Natural killer cell (primary cell): ENCODE results near the gene DDA1. TPM values are rescaled to one million over a fixed set of nuclear protein-coding genes. Genes with fewer than 3 reads are reported as not detected.

Experiments used
- ATAC-seq, 3 donors: fragments of 150-1000 bp in 2 of 3; fragments of 200-7000 bp in 1 of 3; cut with Tn5 transposase; 1 replicate in 1 of 3; 2 replicates in 2 of 3; pipeline ENCODE4 v1.10.0; 2021; ENCODE audit warnings: mild to moderate bottlenecking in 2 of 3, moderate library complexity in 2 of 3
- DNase-seq, 2 donors: peaks; one replicate each; pipeline versions ENCODE4 v3.0.0 to v3.0.0-alpha.2; 2013 to 2021; ENCODE audit warnings: mixed read lengths in 1 of 2
- H3K27ac ChIP-seq: one replicate; pipeline ENCODE4 v1.5.1; 2013; ENCODE audit warnings: mild to moderate bottlenecking, low read length
- H3K27me3 ChIP-seq: one replicate; pipeline ENCODE4 v1.6.1; 2013; ENCODE audit warnings: low read length; ENCODE audit not compliant: control insufficient read depth, insufficient read depth
- H3K36me3 ChIP-seq: one replicate; pipeline ENCODE4 v1.6.1; 2013; ENCODE audit warnings: low read length; ENCODE audit not compliant: control insufficient read depth, insufficient read depth
- H3K4me1 ChIP-seq: one replicate; pipeline ENCODE4 v1.6.1; 2013; ENCODE audit warnings: low read length; ENCODE audit not compliant: control insufficient read depth, insufficient read depth
- H3K4me3 ChIP-seq: one replicate; pipeline ENCODE4 v1.5.1; 2013; ENCODE audit warnings: low read length
- H3K9me3 ChIP-seq: one replicate; pipeline ENCODE4 v1.6.1; 2013; ENCODE audit warnings: low read length; ENCODE audit not compliant: control insufficient read depth, insufficient read depth
- H3K27ac Mint-ChIP-seq, 2 donors: one replicate each; pipeline ENCODE4 v1.8.0; 2022; ENCODE audit warnings: mild to moderate bottlenecking in 2 of 2, mixed read lengths in 2 of 2, moderate library complexity in 1 of 2
- H3K27me3 Mint-ChIP-seq, 2 donors: one replicate each; pipeline ENCODE4 v1.8.0; 2022; ENCODE audit warnings: low read depth in 2 of 2, mixed read lengths in 2 of 2
- H3K36me3 Mint-ChIP-seq: one replicate; pipeline ENCODE4 v1.8.0; 2022; ENCODE audit warnings: mixed read lengths
- H3K4me1 Mint-ChIP-seq, 2 donors: one replicate each; pipeline ENCODE4 v1.8.0; 2022; ENCODE audit warnings: mixed read lengths in 2 of 2
- H3K4me3 Mint-ChIP-seq: one replicate; pipeline ENCODE4 v1.8.0; 2022; ENCODE audit warnings: mild to moderate bottlenecking, moderate library complexity, mixed read lengths
- H3K9me3 Mint-ChIP-seq, 2 donors: one replicate each; pipeline ENCODE4 v1.8.0; 2022; ENCODE audit warnings: mixed read lengths in 2 of 2
- WGBS: methylation state at CpG from one replicate; pipeline ENCODE4 v1.1.7; 2013; ENCODE audit warnings: missing lambda C conversion rate; ENCODE audit not compliant: insufficient coverage; 5-methylcytosine and 5-hydroxymethylcytosine counted together
- intact Hi-C: fragments of 100-400 bp; cut with micrococcal nuclease; formaldehyde crosslinking; loops from one replicate; pipeline ENCODE4 v1.14.2; 2022
- total RNA-seq, 4 donors: library from RNA; stranded (reverse); fragments of 120-200 nt in 1 of 4; gene quantifications; one replicate each; pipeline versions ENCODE4 v1.2.3 to v1.2.4, GENCODE V29; 2013 to 2022
- TF ChIP-seq, protein P1 (sequence below): fragments of 200-600 bp; IDR thresholded peaks from one replicate; pipeline ENCODE4 v1.8.0; 2022; ENCODE audit warnings: antibody characterized with exemption

Gene DDA1
- total RNA-seq, 3 donors from 2014 or later (not counting 1 experiment from before 2014, with no cell fraction given): 32.2 to 42.5 (median 37.7) TPM

GRCh38 chr19:17337675-17338432 lies 28.5 kb downstream of the DDA1 start:
- H3K9me3 Mint-ChIP-seq: no peaks in the 10 kb centered on the region
- peak in 1 of 2 donors; percentile 62 for DNase-seq
- Histone ChIP-seq H3K36me3 (peaks cover 9% of the 10 kb centered on the region), H3K4me1 (peaks cover 40% of the 10 kb centered on the region), H3K4me3 (peak overlapping the region; percentile 72), H3K9me3 (no peaks in the 10 kb centered on the region), H3K27me3 (no peaks in the 10 kb centered on the region), H3K27ac (no peak overlapping the region)
- no peaks in the 10 kb centered on the region for H3K27me3 Mint-ChIP-seq
- no peak for ATAC-seq
- TF ChIP-seq, protein P1, sequence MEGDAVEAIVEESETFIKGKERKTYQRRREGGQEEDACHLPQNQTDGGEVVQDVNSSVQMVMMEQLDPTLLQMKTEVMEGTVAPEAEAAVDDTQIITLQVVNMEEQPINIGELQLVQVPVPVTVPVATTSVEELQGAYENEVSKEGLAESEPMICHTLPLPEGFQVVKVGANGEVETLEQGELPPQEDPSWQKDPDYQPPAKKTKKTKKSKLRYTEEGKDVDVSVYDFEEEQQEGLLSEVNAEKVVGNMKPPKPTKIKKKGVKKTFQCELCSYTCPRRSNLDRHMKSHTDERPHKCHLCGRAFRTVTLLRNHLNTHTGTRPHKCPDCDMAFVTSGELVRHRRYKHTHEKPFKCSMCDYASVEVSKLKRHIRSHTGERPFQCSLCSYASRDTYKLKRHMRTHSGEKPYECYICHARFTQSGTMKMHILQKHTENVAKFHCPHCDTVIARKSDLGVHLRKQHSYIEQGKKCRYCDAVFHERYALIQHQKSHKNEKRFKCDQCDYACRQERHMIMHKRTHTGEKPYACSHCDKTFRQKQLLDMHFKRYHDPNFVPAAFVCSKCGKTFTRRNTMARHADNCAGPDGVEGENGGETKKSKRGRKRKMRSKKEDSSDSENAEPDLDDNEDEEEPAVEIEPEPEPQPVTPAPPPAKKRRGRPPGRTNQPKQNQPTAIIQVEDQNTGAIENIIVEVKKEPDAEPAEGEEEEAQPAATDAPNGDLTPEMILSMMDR: no peak
- no peaks in the 10 kb centered on the region for H3K36me3 Mint-ChIP-seq
- WGBS: 7% methylated on average over 50 of the region's 50 CpGs
- peak overlapping the region; percentile 88 to 93 for H3K27ac Mint-ChIP-seq
- peak overlapping the region; percentile 93 for H3K4me3 Mint-ChIP-seq
- H3K4me1 Mint-ChIP-seq: peaks cover 22 to 40% of the 10 kb centered on the region in 2 donors
- intact Hi-C loops: loop anchor here (1.0 to 10.0 kb wide), 4 partner anchors 29 to 71 kb away; partner anchors contain the start of genes BABAM1, BST2 and DDA1

- Histone ChIP-seq H3K4me1 (peaks cover 37% of the 10 kb centered on the region), H3K36me3 (peaks cover 9% of the 10 kb centered on the region), H3K27me3 (no peaks in the 10 kb centered on the region), H3K4me3 (no peak overlapping the region), H3K9me3 (no peaks in the 10 kb centered on the region), H3K27ac (no peak overlapping the region)
- TF ChIP-seq, protein P1: no peak
- Mint-ChIP-seq H3K4me3 (peak overlapping the region; percentile 93), H3K9me3 (no peaks in the 10 kb centered on the region), H3K36me3 (no peaks in the 10 kb centered on the region), H3K27ac (no peak overlapping the region), H3K27me3 (no peaks in the 10 kb centered on the region), H3K4me1 (peaks cover 20 to 36% of the 10 kb centered on the region in 2 donors)
- WGBS: 96% methylated on average over 26 of the region's 30 CpGs
- no peak for DNase-seq
- intact Hi-C loops: loop anchor here (5.0 to 10.0 kb wide), 2 partner anchors 46 to 66 kb away; partner anchors contain the start of gene BST2
- no peak for ATAC-seq
Measured at GRCh38 chr19:17338433-17339078, 29.2 kb downstream of the DDA1 start.

DNA sequence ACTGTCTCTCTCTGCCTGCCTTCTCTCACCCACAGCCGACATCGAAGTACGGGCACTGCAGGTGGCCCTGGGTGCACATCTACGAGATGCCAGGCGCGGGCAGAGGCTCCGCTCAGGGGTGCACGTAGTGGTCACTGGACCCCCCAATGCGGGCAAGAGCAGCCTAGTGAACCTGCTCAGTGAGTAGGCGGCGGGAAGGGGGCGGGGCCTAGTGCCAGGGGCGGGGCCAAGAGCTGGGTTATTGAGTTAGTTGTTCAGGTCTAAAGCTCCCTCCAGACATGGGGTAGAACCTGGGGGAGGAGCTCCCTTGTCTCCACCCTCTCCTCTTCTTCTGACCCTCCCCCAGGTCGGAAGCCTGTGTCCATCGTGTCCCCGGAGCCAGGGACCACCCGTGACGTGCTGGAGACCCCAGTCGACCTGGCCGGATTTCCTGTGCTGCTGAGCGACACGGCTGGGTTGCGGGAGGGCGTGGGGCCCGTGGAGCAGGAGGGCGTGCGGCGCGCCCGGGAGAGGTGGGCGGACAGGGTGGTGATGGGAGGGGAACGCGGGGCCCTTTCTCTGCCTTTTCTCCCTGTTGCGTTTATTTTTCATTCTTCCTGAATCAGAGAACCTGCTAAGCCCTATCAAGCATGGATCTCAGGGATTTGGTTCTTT lies 29.9 kb downstream of the DDA1 start:
- Mint-ChIP-seq H3K36me3 (no peaks in the 10 kb centered on the region), H3K4me1 (peaks cover 15 to 30% of the 10 kb centered on the region in 2 donors), H3K27ac (no peak overlapping the region), H3K27me3 (no peaks in the 10 kb centered on the region), H3K9me3 (no peaks in the 10 kb centered on the region), H3K4me3 (peak overlapping the region; percentile 53)
- TF ChIP-seq, protein P1: no peak
- Histone ChIP-seq H3K4me3 (no peak overlapping the region), H3K4me1 (peaks cover 31% of the 10 kb centered on the region), H3K27me3 (no peaks in the 10 kb centered on the region), H3K36me3 (peaks cover 9% of the 10 kb centered on the region), H3K27ac (no peak overlapping the region), H3K9me3 (no peaks in the 10 kb centered on the region)
- WGBS: 95% methylated on average over 29 of the region's 34 CpGs
- intact Hi-C loops: loop anchor here (5.0 to 10.0 kb wide), 2 partner anchors 47 to 66 kb away; partner anchors contain the start of gene BST2
- ATAC-seq: no peak
- no peak for DNase-seq
